A549 (cell line): ENCODE measurements around the gene MOB4.

Experiments
- CBX2 ChIP-seq: fragments of 200-600 bp; sonication (generic); IDR thresholded peaks from 2 replicates; pipeline ENCODE4 v1.6.1; 2016; ENCODE audit warnings: low read depth, mild to moderate bottlenecking, borderline replicate concordance
- CEBPB ChIP-seq, 2 experiments: fragments of >200 bp in 1 of 2; sonication (Bioruptor Twin) in 1 of 2; formaldehyde crosslinking in 1 of 2; IDR thresholded peaks; 2 replicates each; pipeline ENCODE4 v1.6.1; 2012 to 2016
- ELK1 ChIP-seq: fragments of 150-350 bp; IDR thresholded peaks from 2 replicates; pipeline ENCODE4 v1.6.1; 2014; ENCODE audit warnings: low read depth, mild to moderate bottlenecking, low read length
- MAFK ChIP-seq: fragments of 450-650 bp; IDR thresholded peaks from 2 replicates; pipeline ENCODE4 v1.6.1; 2014; ENCODE audit not compliant: partially characterized antibody
- TF ChIP-seq, protein P1 (sequence below): fragments of >200 bp; sonication (Bioruptor Twin); formaldehyde crosslinking; IDR thresholded peaks from 3 replicates; pipeline ENCODE4 v1.5.1; 2016

GRCh38 chr2:197504512-197504911, 11.4 kb upstream of the MOB4 start:
- TF ChIP-seq, protein P1, sequence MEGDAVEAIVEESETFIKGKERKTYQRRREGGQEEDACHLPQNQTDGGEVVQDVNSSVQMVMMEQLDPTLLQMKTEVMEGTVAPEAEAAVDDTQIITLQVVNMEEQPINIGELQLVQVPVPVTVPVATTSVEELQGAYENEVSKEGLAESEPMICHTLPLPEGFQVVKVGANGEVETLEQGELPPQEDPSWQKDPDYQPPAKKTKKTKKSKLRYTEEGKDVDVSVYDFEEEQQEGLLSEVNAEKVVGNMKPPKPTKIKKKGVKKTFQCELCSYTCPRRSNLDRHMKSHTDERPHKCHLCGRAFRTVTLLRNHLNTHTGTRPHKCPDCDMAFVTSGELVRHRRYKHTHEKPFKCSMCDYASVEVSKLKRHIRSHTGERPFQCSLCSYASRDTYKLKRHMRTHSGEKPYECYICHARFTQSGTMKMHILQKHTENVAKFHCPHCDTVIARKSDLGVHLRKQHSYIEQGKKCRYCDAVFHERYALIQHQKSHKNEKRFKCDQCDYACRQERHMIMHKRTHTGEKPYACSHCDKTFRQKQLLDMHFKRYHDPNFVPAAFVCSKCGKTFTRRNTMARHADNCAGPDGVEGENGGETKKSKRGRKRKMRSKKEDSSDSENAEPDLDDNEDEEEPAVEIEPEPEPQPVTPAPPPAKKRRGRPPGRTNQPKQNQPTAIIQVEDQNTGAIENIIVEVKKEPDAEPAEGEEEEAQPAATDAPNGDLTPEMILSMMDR = no peak
- no peak for TF ChIP-seq CEBPB (IDR thresholded peaks at IDR 0.05)
- no peak for TF ChIP-seq MAFK
- no peak for TF ChIP-seq ELK1
- no peak for TF ChIP-seq CBX2
